Fibroblast of upper back skin (primary cell): ENCODE measurements around the gene MYH15.

ENCODE experiments used
- DNase-seq: peaks from one replicate; pipeline ENCODE4 v3.0.0-alpha.2; 2013

MYH15 gene

DNA sequence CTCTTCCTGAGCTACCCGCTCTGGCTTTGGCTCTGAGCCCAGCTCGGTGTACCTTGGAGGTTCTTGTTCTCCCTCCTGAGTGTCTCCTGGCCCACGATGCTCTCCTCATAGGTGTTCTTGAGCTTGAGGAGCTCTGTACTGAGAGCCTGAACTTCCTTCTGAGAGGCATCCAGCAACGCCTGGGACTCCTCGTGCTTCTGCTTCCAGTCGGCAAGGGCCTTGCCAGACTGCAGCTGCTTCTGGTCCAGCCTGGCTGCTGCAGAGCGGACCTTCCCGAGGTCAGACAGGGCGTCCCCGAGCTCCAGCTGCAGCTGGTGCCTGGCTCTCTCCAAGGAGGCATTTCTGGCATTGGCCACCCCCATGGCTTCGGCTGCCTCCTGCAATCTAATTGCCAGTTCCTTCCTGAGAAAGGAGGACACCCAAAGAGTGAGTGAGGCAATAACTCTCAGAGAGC lies 99.8 kb downstream of the MYH15 start:
- no peak for DNase-seq

DNA sequence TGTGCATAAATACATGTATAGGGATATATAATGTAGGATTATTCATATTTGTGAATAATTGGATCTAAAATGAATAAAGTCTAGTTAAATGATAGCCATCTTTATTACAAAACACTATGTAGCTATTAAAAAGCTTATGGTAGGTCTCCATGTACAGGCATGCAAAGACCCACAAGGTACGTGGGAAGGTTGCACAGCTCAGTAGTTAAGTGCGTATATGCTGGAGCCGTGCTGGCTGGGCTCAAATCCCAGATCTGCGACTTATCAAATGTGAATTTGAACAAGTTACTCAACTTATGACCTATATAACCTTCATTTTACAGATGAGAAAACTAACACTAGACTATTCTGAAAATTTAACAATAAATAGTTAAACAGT lies 100.6 kb downstream of the MYH15 start:
- DNase-seq = no peak

DNA sequence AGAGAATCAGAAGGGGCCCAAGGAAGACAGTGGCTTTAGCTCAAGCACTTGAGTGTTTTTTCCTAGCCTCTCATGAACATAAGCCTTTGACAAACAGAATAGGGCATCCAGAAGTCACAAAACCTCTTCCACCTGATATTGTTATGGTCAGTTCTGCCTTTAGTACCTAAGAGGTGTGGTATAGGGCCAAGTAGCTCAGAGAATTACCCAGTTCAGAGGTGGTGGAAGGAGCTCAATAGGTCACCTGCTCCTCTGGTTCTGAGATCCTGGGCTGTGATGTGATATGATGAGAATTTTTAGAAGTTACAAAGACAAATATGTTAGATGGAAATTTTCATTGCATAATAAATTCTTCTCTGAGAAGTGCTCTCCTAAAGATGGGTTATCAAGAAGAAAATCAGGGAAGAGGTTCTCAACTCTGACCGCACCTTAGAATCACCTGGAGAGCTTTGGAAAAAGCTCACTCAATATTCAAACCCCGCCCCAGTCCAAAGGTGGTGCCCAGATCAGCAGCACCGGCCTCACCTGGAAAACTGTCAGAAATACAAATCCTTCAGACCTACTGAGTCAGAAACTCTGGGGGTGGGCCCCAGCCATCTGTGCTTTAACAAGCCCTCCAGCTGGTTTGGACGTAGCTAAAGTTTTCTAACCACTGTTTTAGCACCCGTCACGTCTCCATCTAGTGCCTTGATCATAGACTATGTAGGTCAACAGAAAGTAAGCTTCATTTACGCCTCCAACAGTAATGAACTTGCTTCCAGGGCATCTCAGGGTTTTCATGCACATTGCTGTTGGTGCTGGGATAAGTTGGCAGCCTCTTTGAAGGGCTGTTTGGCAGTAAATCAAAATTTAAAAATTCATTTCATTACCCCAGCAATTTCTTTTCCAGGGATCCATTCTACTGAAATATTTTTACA lies 101.3 kb downstream of the MYH15 start:
- no peak for DNase-seq

DNA sequence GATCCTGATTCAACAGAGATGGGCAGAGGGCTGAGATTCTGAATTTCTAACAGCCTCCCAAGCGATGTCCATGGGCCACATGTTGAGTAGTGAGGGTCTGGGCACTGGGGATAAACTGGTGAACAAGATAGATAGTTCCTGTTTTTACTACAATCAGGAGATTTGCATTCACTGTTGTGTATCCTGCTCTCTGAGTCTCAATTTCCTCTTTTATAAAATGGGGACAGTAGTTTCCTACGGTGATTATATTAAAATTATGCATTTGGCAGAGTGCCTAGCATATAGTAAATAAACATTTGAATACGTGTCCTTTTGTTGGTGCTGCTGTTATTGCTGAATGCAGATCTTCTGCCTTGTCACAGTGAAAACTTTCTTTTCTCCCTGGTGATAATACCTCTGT lies 102.5 kb downstream of the MYH15 start:
- no peak for DNase-seq

DNA sequence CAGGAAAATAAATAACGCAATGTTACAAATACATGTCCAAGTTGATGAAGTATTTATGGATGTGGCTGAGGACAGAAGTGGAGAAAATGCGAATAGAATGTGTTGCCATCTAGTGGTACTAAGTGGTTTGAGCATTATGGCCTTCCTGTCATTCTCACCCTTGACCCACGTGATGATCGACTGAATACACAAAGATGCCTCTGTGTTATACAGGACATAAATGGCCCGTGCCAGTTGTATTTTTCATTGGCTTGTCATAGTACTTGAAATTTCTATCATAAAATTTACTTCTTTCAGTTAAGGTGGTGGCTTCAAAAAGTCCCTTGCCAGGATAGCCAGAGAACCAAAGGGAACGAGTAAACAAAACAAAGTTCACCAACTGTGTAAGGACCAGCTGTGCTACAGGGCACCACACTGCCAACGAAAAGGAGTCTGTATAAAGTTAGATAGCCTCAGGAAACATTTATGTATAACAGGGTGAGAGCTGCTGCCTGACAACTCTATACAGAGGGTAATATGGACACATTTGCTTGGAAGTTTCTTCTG lies 103.7 kb downstream of the MYH15 start:
- DNase-seq = peak; percentile 73

DNA sequence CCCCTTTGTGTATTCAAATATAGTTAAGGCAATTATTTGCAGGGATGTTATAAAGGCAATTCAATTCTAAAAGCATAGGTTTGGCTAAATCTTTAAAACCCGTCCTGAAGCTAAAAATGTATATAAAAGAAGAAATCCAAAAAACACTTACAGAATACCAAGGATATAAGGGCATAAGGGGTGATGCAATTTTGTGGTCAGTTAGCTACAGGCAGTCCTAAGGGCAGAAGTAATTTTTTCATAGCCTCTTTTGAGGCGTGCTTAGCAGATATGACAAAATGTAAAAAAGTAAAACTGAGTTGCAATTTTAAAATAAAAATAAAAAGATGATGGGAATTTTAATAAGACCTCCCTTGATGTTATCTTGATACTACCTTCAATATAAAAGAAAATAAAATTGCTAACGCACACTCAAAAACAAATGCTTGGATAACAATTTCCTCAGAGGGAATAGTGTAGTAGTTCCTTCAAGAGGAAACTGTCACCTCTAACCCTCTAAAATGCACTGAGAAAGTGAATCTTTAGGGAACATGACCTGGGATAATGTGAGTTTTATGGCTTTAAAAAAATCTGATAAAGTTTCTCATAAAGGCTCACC lies 104.2 kb downstream of the MYH15 start:
- peak; percentile 54 for DNase-seq

DNA sequence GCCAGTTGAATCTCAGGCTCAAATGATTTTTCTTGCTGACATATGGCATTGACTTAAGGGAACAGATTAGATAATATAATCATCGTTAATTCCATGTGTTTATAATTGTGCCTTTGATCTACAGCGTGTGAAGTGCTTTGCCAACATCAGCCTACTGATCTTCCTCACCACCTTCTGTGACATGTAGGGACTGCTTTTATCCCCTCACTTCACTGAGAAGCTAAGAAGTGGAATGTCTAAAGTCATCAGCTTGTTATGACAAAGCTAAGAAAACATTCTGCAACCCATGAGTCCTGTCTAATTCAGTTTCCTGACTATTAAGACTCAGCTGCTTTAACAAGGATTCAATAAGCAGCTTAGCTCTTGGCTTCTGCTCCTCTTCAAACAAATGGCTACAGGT lies 106.0 kb downstream of the MYH15 start:
- DNase-seq = peak; percentile 49

DNA sequence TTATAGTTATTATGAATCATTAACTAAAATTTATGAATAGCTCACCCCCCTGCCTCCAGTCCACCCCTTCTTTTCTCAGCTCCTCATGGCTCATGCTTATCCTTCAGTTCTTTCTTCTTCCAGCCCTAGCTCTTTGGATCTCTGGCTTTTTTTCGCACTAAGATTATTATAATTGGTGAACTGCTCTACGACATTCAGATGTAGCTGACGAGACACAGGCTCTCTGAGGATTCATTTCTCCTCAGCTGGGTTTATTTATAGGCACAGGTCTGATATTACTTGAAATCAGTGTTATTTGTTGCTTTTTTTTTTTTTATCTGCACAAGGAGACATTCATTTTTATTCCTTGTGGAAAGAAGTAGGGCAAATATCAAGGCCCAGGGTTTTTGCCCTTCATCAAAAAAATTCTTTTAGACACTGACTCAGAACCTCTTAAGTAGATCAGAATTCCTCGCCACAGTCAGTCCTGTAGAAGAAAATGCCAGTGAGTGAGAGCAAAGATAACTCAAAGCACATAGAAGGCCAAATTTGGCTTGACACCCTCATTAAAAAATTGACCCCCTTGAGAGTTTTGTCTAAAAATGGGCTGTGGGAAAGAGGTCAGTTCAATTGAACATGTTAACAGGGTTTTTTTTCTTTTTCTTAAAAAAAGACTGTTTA lies 106.6 kb downstream of the MYH15 start:
- peak; percentile 49 for DNase-seq

DNA sequence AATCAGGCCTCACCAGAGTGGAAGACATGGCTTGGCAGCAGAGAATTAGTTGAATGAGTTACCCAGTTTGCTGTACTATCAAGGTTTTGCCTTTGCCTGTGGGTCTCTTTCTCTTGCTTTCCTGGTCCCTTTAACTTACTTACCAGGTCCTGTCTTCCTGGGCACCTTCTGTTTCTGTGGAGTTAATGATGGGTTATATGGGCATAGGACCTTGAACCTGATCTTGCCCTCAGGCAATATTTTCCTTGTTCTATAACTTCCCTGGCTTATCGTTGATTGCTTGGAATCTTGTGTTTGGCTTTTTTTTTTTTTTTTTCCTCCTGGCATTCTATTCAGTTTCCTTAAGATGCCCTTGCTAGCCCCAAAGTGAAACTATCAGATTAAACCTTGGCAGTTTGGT lies 107.2 kb downstream of the MYH15 start:
- DNase-seq = no peak

DNA sequence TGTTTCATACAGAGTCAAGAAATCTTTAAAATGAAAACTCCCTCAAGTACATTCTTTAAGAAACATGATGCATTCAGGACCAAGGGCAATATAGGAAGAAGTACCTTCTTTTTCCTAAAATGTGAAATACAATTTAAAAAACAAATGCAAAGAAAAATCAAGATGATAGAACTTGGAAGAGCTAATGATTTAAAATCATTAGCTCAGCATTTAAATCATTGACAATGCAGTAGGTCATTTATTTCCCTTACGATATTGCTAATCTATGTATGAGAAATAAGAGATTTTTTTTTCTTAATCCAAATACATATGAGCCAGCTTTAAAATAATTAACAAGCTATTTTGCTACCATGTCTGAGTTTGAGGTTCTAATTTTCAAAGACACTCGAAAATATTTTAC lies 108.6 kb downstream of the MYH15 start:
- no peak for DNase-seq

DNA sequence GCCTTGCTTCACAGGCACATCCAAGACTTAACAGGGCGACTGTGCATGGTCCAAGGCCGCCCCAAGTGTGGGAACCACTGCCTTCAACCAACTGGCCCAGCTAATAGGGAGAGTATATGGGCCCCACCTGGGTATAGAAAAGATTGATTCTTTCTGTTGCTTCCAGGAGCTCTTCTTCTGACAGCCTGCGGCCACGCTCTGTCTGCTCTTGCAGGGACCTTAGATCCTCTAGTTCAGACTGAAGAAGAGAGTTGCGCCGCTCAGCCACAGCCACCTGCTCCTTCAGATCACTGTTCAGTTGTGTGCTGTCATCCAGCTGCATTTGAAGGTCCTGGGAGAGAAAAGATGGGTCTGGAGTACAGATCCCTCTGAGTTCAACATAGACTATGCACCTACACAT lies 111.9 kb downstream of the MYH15 start:
- DNase-seq = no peak

DNA sequence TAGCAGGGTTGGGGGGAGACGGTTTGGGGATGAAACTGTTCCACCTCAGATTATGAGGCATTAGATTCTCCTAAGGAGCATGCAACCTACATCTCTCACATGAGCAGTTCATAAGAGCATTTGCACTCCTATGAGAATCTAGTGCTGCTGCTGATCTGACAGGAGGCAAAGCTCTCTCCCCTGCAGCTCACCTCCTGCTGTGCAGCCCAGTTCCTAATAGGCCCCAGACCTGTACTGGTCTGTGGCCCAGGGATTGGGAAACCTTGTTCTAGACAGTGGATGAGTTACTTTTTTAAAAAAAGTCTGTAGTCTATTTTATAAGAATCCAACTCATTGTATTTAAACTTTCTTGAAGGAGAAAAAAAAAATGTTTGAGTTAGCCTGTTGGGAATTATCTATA lies 114.1 kb downstream of the MYH15 start:
- peak; percentile 36 for DNase-seq

DNA sequence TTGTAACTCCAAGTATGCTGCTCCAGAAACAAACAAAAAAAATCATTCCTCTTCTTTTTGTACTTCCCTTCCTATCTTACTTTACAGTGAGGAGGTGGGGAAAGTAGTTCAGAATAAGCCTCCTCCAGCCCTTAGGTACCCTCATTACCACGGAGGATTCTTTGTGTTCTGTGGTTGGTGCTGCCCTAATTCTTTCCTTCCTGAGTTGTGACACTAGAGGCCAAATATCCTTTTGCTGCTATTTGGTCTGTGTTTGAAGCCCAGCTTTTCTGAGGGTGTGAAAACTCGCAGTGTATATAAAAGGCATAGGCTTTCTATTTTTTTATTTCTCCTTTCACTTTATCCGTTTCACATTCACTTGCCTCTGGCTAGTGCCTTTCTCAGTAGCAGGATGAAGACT lies 115.8 kb downstream of the MYH15 start:
- no peak for DNase-seq

DNA sequence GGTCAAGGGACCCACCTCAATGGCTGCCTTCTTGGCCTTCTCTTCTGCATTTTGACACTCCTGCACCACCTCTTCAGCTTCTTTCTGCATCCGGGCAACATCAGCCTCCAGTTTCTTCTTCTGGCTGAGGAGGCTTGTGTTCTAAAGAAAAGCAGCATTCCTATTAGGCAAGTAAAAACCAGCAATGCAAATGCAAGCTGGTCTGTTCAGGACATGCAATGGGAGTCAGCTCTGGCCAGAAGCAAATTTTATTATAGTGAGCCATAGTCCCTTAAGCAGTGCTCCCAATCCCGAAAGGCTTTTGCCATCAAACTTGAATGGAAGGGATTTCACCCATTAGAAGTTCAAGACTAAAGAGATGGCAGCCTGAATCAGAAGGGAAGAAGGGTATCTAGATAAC lies 116.4 kb downstream of the MYH15 start:
- no peak for DNase-seq

DNA sequence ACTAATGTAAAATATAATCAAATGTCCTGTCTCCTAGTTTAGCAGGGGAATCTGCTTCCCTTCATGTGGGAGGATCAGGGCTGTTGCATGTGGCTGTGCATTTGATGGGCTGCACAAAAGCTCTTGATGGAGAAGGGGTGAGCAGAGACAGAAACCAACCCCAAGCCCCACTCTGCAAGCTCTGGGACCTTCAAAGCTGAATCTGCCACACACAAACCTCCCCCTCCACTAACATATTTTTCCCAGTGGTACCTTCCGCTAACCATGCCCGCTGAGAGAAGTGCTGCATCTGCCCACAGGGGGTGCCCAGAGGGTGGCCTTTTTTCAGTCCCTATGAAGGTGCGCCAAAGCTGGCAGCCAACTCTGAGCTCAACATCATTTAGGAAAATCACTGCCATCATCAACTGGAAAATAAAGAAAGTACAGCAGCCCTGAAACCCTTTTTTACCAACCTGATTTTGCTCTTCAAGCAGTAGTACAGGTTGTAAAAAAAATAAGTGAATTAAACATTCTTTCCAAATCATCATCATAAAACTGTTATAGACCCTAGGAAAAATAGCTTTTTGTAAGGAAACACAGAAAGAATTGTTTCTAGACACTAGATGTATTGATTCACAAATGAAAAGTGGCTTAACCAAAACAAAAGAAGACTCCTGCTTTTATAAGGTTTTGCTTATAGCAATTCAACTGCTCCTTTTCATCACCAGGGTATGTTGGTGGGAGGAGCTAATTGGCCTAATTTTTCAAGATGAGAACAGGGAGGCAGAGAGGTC lies 117.1 kb downstream of the MYH15 start:
- no peak for DNase-seq

DNA sequence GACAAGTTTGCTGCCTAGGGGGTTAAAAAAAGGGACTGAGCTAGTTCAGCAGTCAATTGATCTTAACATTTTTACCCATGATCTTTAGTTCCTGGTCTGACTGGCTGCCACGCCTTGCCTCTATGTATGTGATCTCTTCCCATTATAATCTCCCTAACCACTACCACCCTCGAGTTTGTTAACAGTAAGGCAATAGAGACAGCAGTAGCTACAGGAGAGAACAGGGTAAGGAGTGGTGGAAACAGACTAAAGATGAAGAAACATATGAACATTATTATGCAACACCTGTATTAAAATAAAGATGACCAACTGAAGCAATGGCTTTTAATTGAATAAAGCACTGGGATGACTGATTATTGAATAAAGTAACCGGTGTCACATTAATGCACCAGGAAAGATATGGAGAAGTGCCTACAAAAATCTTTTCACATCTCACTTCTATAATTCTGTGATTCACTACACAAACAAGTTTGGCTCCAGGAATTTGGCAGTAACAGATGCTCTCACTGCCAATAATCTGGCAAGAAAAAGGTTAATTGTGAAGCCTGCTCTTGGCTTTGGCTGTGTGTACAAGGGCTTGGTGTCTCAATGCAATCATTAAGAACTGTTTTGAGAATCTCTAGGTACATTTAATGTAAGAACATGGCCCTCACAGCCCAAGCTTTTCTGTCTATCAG lies 118.3 kb downstream of the MYH15 start:
- DNase-seq = peak; percentile 66

DNA sequence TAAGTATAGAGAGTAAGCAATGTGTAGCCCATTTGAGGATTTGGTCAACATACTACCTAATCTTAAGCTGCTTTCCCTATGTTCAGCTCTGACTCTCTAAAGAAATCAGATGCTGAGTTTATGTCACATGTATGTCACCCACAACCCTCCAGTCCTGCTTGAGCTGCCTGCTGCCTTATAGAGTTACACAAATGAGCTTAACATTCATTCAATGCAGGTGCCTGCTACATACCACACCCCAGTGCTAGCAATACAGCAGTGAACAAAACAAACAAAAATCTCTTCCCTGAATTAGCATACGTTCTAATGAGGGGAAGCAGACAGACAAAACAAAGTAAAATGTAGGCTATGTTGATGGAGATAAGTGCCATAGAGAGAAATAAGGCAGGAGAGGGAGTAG lies 121.0 kb downstream of the MYH15 start:
- no peak for DNase-seq

DNA sequence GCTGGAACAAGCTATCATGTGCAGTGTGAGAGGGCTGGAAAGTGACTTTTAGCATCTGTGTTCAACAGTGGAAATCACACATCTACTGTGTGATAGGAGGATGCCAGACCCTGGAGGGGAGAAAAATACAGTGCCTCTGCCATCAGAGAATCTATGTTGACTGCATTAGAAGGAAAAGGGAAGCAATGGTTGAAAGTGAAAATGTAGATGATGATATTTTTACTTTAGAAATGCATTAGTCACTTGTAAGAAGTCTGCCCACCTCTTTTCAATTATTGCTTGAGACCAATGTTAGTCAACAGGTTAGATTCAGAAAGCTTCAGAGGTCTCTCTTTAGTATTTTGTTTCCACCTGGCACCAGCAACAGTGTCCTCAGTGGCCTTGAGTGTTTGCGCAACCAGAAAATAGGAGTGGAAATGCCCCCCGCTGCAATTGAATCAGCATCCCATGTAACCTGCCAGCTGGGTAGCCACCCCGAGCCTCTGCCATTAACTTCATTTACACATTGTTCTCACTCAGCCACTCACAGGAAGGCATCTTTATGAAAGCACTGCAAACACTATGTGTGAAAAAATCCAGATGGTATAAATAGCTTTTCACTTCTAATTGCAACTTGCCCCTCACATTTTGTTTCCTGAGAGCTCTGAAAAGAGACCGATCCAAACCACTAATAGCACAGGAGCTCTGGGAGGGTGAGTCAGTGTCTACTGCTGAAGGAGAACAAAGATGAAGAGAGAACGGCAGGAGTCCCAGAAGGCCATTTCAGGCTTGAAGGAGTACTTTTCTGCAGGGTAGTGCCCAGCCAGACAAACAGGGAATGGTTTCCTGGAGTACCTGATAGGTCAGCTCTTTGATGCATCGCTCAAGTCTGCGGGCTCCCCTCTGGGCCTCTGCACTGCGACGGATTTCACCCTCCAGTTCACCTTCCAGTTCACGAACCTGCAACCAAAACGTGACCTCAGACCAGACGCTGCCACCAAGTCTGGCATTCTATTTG lies 122.0 kb downstream of the MYH15 start:
- DNase-seq = peak; percentile 53

DNA sequence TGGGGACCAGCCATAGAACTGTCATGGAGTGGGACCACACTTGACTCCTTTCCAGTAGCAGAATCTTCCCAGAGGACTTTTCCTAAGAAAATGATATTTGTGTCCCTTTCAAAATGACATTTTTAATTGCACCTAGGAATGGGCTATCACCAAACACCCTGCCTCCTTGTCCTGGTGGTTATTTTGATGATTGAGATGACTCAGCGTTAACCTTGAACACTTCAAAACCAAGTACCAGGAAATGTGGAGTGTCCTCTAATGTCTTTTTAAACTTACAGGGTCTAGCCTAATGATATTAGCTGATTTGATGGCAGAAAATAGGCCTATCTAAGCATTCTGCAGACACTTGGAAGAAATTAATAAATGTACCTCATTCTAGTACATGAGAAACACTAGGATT lies 123.3 kb downstream of the MYH15 start:
- DNase-seq = no peak

DNA sequence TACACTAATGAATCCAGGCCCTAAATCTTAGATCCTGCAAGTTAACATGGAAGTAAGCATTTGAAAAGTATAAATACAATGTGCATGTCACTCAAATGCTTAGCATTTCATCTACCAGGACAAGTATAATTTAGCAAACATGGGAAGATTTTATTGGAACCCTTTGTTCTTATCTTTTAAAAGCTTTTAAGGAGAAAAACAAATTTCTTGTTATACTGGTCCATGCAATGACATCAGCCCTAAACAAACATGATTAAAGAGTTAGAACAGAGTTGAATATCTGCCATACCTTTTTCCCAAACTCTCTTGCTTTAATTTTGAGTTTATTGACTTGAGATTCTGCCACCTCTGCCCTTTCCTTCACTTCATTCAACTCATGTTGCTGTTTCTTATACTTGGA lies 127.1 kb downstream of the MYH15 start:
- DNase-seq = no peak

DNA sequence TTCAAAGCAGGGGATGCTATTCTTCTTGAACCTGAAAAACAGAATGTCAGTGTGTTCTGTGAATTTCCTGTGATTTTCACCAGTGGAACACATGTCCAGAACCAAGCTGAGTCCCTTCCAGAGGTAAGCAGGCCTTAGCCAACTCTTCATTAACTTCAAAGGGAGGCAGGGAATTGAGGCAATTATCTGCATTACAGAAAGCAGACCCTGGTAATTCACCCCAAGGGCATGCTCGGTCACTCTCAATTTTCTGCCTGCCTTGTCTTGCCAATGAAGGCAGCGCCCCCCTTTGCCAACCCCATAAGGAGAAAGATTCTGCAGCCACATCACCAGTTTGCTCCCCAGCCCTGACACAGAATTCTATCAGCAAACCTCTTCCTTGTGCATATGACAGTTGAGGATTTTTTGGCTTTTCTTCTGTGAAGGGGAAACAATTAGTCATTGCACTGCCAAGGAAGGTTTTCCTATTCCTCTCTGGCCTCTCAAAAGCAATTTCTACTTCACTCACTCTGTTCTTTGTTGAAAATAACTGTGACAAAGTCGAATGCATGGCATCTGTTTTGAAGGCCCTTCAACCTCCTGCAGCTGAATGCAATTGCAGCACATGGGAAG lies 128.8 kb downstream of the MYH15 start:
- DNase-seq = no peak
